HepG2 (cell line): Measurements from ENCODE around the gene FRMD3. TPM values are rescaled to one million over a fixed set of nuclear protein-coding genes. Genes with fewer than 3 reads are reported as not detected.

Source experiments
- ATAC-seq: fragments of 200-7000 bp; cut with Tn5 transposase; 3 replicates; pipeline ENCODE4 v1.9.1; 2020; ENCODE audit warnings: mild to moderate bottlenecking, moderate library complexity
- BruUV-seq: library from RNA; stranded (reverse); fragments of 400-500 nt; replicated peaks from 2 replicates; lab custom pipeline; 2021; lab: Mats Ljungman, UMichigan
- CTCF ChIA-PET: fragments of 300-600 bp; formaldehyde crosslinking; extraction: SDS; loops from one replicate; lab custom pipeline; 2021; ENCODE audit warnings: low total read pairs, inconsistent platforms, low intra/inter-chr PET ratio; lab: Yijun Ruan, JAX
- POLR2A ChIA-PET: fragments of 350-600 bp; sonication (Branson Sonifier 250); formaldehyde crosslinking; loops from one replicate; lab custom pipeline; 2020; ENCODE audit warnings: antibody characterized with exemption, inconsistent platforms; lab: Yijun Ruan, JAX
- DNase-seq: peaks from one replicate; pipeline ENCODE4 v3.0.0-alpha.2; 2015; ENCODE audit warnings: low spot score
- FAIRE-seq: peaks from 3 replicates; lab custom pipeline; 2011; peaks lifted over from hg19 to GRCh38; lab: Jason Lieb, UNC
- H2AFZ ChIP-seq: one replicate; pipeline ENCODE4 v1.6.1; 2011; ENCODE audit warnings: low read length, inconsistent platforms
- H3K27ac ChIP-seq: fragments of 300-600 bp; 3 replicates; pipeline ENCODE4 v1.8.0; 2011; ENCODE audit warnings: mixed run types, mild to moderate bottlenecking, mixed read lengths, low read length, inconsistent platforms; ENCODE audit not compliant: insufficient read depth; ENCODE audit errors: extremely low read length
- H3K27me3 ChIP-seq, 2 experiments: fragments of 200-600 bp in 1 of 2; 2 replicates in 1 of 2; 3 replicates in 1 of 2; pipeline versions ENCODE4 v1.6.0 to v1.8.0; 2011; ENCODE audit warnings: low read length in 2 of 2, mild to moderate bottlenecking in 2 of 2, moderate library complexity in 2 of 2, inconsistent platforms in 1 of 2; ENCODE audit not compliant: insufficient read depth in 2 of 2, control insufficient read depth in 1 of 2
- H3K36me3 ChIP-seq, 2 experiments: fragments of 200-600 bp in 1 of 2; replicated peaks in 1 of 2; 2 replicates in 1 of 2; 3 replicates in 1 of 2; pipeline versions ENCODE4 v1.5.1 to v1.8.0; 2011; ENCODE audit warnings: low read length in 2 of 2, inconsistent platforms in 1 of 2; ENCODE audit not compliant: insufficient read depth in 2 of 2, control insufficient read depth in 1 of 2
- H3K4me1 ChIP-seq: 2 replicates; pipeline ENCODE4 v1.5.1; 2012; ENCODE audit warnings: low read length, inconsistent platforms; ENCODE audit not compliant: insufficient read depth
- H3K4me2 ChIP-seq: 2 replicates; pipeline ENCODE4 v1.6.0; 2011; ENCODE audit warnings: low read depth, low read length, inconsistent platforms
- H3K4me3 ChIP-seq, 3 experiments: fragments of 200-600 bp in 1 of 3; sonication (generic), shearing (Covaris generic) in 1 of 3; replicated peaks in 1 of 3; 2 replicates each; pipeline ENCODE4 v1.5.1; 2011 to 2016; ENCODE audit warnings: low read length in 3 of 3, inconsistent platforms in 2 of 3, low read depth in 2 of 3, mild to moderate bottlenecking in 2 of 3, control low read depth in 1 of 3, mixed read lengths in 1 of 3; ENCODE audit not compliant: insufficient read depth in 1 of 3
- H3K79me2 ChIP-seq: one replicate; pipeline ENCODE4 v1.6.1; 2011; ENCODE audit warnings: low read length, inconsistent platforms; ENCODE audit not compliant: insufficient read depth
- H3K9ac ChIP-seq: 2 replicates; pipeline ENCODE4 v1.6.0; 2011; ENCODE audit warnings: mild to moderate bottlenecking, low read depth, low read length, inconsistent platforms; ENCODE audit not compliant: insufficient read depth
- H3K9me3 ChIP-seq: 2 replicates; pipeline ENCODE4 v1.5.1; 2012; ENCODE audit warnings: mild to moderate bottlenecking, low read length
- H4K20me1 ChIP-seq: 2 replicates; pipeline ENCODE4 v1.6.0; 2011; ENCODE audit warnings: inconsistent platforms, mild to moderate bottlenecking, low read length, moderate library complexity; ENCODE audit not compliant: insufficient read depth
- BORCS8-MEF2B ChIP-seq: sonication (generic); formaldehyde crosslinking; IDR thresholded peaks from 2 replicates; pipeline ENCODE4 v1.8.0; 2022; ENCODE audit warnings: mild to moderate bottlenecking, missing genetic modification reagents
- DMTF1 ChIP-seq: sonication (generic); formaldehyde crosslinking; IDR thresholded peaks from 2 replicates; pipeline ENCODE4 v1.4.0; 2020; ENCODE audit warnings: mild to moderate bottlenecking, missing genetic modification reagents
- HNRNPL ChIP-seq: fragments of 200-400 bp; formaldehyde crosslinking; IDR thresholded peaks from 2 replicates; pipeline ENCODE4 v1.6.1; 2017; ENCODE audit warnings: mild to moderate bottlenecking, low read depth, low read length
- KLF15 ChIP-seq: sonication (generic); formaldehyde crosslinking; IDR thresholded peaks from 2 replicates; pipeline ENCODE4 v1.8.1; 2023; ENCODE audit warnings: borderline replicate concordance, mild to moderate bottlenecking, inconsistent platforms, missing genetic modification reagents, mixed read lengths
- MIER3 ChIP-seq: IDR thresholded peaks from 2 replicates; pipeline ENCODE4 v1.6.1; 2016; ENCODE audit warnings: missing compliant biosample characterization, borderline replicate concordance
- MLXIP ChIP-seq: sonication (generic); formaldehyde crosslinking; IDR thresholded peaks from 2 replicates; pipeline ENCODE4 v1.9.0; 2021; ENCODE audit warnings: missing genetic modification reagents, borderline replicate concordance
- MXD4 ChIP-seq: IDR thresholded peaks from 2 replicates; pipeline ENCODE4 v1.6.1; 2016; ENCODE audit warnings: mild to moderate bottlenecking, missing biosample characterization, missing genetic modification reagents
- NAIF1 ChIP-seq: sonication (generic); formaldehyde crosslinking; IDR thresholded peaks from 2 replicates; pipeline ENCODE4 v1.5.0; 2020; ENCODE audit warnings: mild to moderate bottlenecking, missing genetic modification reagents, borderline replicate concordance
- NFIC ChIP-seq: IDR thresholded peaks from 2 replicates; pipeline ENCODE4 v1.6.1; 2012; ENCODE audit warnings: mild to moderate bottlenecking, low read length, inconsistent platforms
- NR2F1 ChIP-seq, 2 experiments: fragments of 450-650 bp in 1 of 2; formaldehyde crosslinking in 1 of 2; IDR thresholded peaks; 2 replicates each; pipeline versions ENCODE4 v1.5.0 to v1.6.1; 2016 to 2020; ENCODE audit warnings: mild to moderate bottlenecking in 1 of 2, missing compliant biosample characterization in 1 of 2, missing genetic modification reagents in 1 of 2, moderate library complexity in 1 of 2
- PHB2 ChIP-seq: fragments of 450-650 bp; IDR thresholded peaks from 2 replicates; pipeline ENCODE4 v1.6.1; 2018; ENCODE audit not compliant: partially characterized antibody
- PHF20 ChIP-seq: sonication (generic); formaldehyde crosslinking; IDR thresholded peaks from 2 replicates; pipeline ENCODE4 v1.5.0; 2020; ENCODE audit warnings: mild to moderate bottlenecking, missing genetic modification reagents
- ZEB1 ChIP-seq: IDR thresholded peaks from 2 replicates; pipeline ENCODE4 v1.6.1; 2012; ENCODE audit warnings: mild to moderate bottlenecking, low read depth, inconsistent platforms; ENCODE audit not compliant: insufficient replicate concordance
- ZNF563 ChIP-seq: sonication (generic); formaldehyde crosslinking; IDR thresholded peaks from 2 replicates; pipeline ENCODE4 v1.8.0; 2022; ENCODE audit warnings: mild to moderate bottlenecking, moderate library complexity, missing genetic modification reagents
- WGBS: methylation state at CpG from one replicate; pipeline ENCODE4 v1.1.6; 2017; ENCODE audit warnings: low lambda C conversion rate; 5-methylcytosine and 5-hydroxymethylcytosine counted together
- in situ Hi-C: cut with HindIII; loops from 2 replicates; pipeline ENCODE4 v1.10.0; 2017; ENCODE audit warnings: low pct_unique_long_range_greater_than_20kb; ENCODE audit not compliant: extremely low pct_ligation_motif_present
- intact Hi-C: fragments of 100-400 bp; cut with micrococcal nuclease; formaldehyde crosslinking; loops from one replicate; pipeline ENCODE4 v1.10.0; 2022; ENCODE audit not compliant: unreplicated experiment
- polyA plus RNA-seq, 8 experiments: library from polyadenylated mRNA; depleted of rRNA in 3 of 8; stranded (reverse) in 7 of 8; unstranded in 1 of 8; fragments of >200 nt; fragmentation: Illumina TruSeq in 4 of 8; extraction: Trizol in 4 of 8; gene quantifications; 2 replicates each; pipeline versions ENCODE4 v1.2.1 to v1.2.3, GENCODE V29; 2011 to 2016; ENCODE audit warnings: low read depth in 4 of 8, missing spikeins in 1 of 8, mixed read lengths in 1 of 8; ENCODE audit not compliant: insufficient read depth in 1 of 8
- total RNA-seq, 5 experiments: library from RNA; depleted of rRNA; stranded (reverse); fragments of >200 nt; fragmentation: Illumina TruSeq; extraction: Trizol; gene quantifications; 2 replicates each; pipeline ENCODE4 v1.2.3, GENCODE V29; 2016; ENCODE audit warnings: low read depth in 1 of 5

FRMD3 gene
- total and polyA plus RNA-seq, 2 of the 13 experiments (the other 11 are each of a cell fraction or from before 2014, with no cell fraction given): 3.2 to 7.7 TPM

DNA sequence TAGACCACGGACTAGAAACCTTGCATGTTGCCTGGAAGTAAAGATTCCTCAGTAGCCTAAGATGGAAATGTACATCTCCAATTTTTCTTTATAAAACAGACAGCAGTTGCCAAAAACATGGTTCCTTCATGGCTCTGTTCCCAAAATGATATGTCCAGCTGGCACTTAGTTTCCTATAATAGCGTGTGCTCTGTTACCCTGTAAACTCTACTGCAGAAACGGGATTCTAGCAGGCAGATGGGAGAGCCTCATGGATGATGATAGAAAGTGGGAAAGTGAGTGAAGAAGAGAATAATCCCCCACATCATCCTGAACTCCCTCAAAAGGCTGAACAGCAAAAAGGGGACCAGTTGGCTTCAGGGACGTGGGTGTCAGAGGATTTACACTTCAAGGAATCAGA, 118.2 kb downstream of the FRMD3 start:
- TF ChIP-seq MXD4 (CRISPR knock-in tag): no peak
- H3K79me2 ChIP-seq: peaks cover 2% of the 10 kb centered on the region
- intact Hi-C loops: loop anchor here (5.0 kb wide), 1 partner anchor 117 kb away; the partner anchor contains the start of gene FRMD3
- no peaks in the 10 kb centered on the region for H3K9me3 ChIP-seq
- H3K4me1 ChIP-seq: peaks cover 54% of the 10 kb centered on the region
- H3K4me2 ChIP-seq: no peak overlapping the region
- no peak overlapping the region for H2AFZ ChIP-seq
- no peak overlapping the region for H3K27ac ChIP-seq
- H3K9ac ChIP-seq: no peak overlapping the region
- ChIA-PET POLR2A (no interaction called here), CTCF (no interaction called here)
- BruUV-seq: no TSS peak
- in situ Hi-C loops: no loop called here
- H3K36me3 ChIP-seq: no peaks in the 10 kb centered on the region; a peak in 1 of 5 replicates
- WGBS: 94% methylated on average over 4 of the region's 4 CpGs
- FAIRE-seq: no peak
- no peak overlapping the region for H3K4me3 ChIP-seq
- no peak for ATAC-seq
- H3K27me3 ChIP-seq: no peaks in the 10 kb centered on the region
- DNase-seq: no peak
- H4K20me1 ChIP-seq: no peaks in the 10 kb centered on the region

- WGBS: 94% methylated on average over 1 of the region's 1 CpG
- CTCF ChIA-PET: no interaction called here
- H3K27ac ChIP-seq: no peak overlapping the region
- H3K4me1 ChIP-seq: peaks cover 38% of the 10 kb centered on the region
- POLR2A ChIA-PET: interaction anchor here (1.4 kb wide), 1 partner anchor 11 kb away, joined by 3 read pairs; no protein-coding TSS in a partner anchor
- H3K27me3 ChIP-seq: no peaks in the 10 kb centered on the region
- intact Hi-C loops (no loop called here), in situ Hi-C loops (no loop called here)
- no peak overlapping the region for H3K4me3 ChIP-seq
- H3K79me2 ChIP-seq: peaks cover 2% of the 10 kb centered on the region
- no peaks in the 10 kb centered on the region for H3K9me3 ChIP-seq
- H3K9ac ChIP-seq: no peak overlapping the region
- no peak for FAIRE-seq
- DNase-seq: no peak
- no TSS peak for BruUV-seq
- H3K36me3 ChIP-seq: no peaks in the 10 kb centered on the region; a peak in 1 of 5 replicates
- no peak overlapping the region for H3K4me2 ChIP-seq
- no peaks in the 10 kb centered on the region for H4K20me1 ChIP-seq
- no peak for ATAC-seq
- TF ChIP-seq MLXIP (CRISPR knock-in tag) (no peak), NFIC (no peak), NR2F1 (CRISPR knock-in tag; IDR thresholded peaks at IDR 0.05) (no peak), PHF20 (CRISPR knock-in tag) (no peak), PHB2 (no peak), ZEB1 (no peak), HNRNPL (no peak), DMTF1 (CRISPR knock-in tag) (no peak), ZNF563 (CRISPR knock-in tag) (no peak), BORCS8-MEF2B (CRISPR knock-in tag) (no peak), KLF15 (CRISPR knock-in tag) (no peak), MIER3 (CRISPR knock-in tag) (no peak), NAIF1 (CRISPR knock-in tag) (no peak)
- H2AFZ ChIP-seq: no peak overlapping the region
These were observed 119.9 kb downstream of the FRMD3 start for GRCh38 chr9:83418283-83418682.
